Thyroid gland (tissue), 4 donors: ENCODE data around the gene ANO5.
A peak's percentile ranks its signal among the peaks of the same experiment; 100 is the strongest.

Experiments
- CTCF ChIP-seq, 6 experiments: fragments of 200-600 bp in 3 of 6; fragments of 450-650 bp in 3 of 6; sonication (generic) in 3 of 6; IDR thresholded peaks; one replicate each; pipeline ENCODE4 v1.5.1; 2016 to 2019; ENCODE audit warnings: antibody characterized with exemption in 6 of 6, mild to moderate bottlenecking in 2 of 6, inconsistent platforms in 1 of 6, moderate library complexity in 1 of 6
- POLR2A ChIP-seq, 2 donors: fragments of 450-650 bp; IDR thresholded peaks; one replicate each; pipeline ENCODE4 v1.6.1; 2017; ENCODE audit warnings: antibody characterized with exemption in 2 of 2, mild to moderate bottlenecking in 2 of 2, moderate library complexity in 1 of 2

- TF ChIP-seq CTCF (IDR thresholded peaks at IDR 0.05), result peak in 5 of 6 experiments; percentile 31 to 66 (median 57)
- no peak for TF ChIP-seq POLR2A (IDR thresholded peaks at IDR 0.05)
Measured at GRCh38 chr11:22304337-22304961, 111.6 kb downstream of the ANO5 start.
